Suppressor macrophage treated with lipopolysaccharide for 1 hour (primary cell): ENCODE results near the gene SH3D19.

Source experiments
- DNase-seq, 3 donors: peaks; one replicate each; pipeline ENCODE4 v3.0.0-alpha.2; 2020 to 2022

The SH3D19 gene, protein sequence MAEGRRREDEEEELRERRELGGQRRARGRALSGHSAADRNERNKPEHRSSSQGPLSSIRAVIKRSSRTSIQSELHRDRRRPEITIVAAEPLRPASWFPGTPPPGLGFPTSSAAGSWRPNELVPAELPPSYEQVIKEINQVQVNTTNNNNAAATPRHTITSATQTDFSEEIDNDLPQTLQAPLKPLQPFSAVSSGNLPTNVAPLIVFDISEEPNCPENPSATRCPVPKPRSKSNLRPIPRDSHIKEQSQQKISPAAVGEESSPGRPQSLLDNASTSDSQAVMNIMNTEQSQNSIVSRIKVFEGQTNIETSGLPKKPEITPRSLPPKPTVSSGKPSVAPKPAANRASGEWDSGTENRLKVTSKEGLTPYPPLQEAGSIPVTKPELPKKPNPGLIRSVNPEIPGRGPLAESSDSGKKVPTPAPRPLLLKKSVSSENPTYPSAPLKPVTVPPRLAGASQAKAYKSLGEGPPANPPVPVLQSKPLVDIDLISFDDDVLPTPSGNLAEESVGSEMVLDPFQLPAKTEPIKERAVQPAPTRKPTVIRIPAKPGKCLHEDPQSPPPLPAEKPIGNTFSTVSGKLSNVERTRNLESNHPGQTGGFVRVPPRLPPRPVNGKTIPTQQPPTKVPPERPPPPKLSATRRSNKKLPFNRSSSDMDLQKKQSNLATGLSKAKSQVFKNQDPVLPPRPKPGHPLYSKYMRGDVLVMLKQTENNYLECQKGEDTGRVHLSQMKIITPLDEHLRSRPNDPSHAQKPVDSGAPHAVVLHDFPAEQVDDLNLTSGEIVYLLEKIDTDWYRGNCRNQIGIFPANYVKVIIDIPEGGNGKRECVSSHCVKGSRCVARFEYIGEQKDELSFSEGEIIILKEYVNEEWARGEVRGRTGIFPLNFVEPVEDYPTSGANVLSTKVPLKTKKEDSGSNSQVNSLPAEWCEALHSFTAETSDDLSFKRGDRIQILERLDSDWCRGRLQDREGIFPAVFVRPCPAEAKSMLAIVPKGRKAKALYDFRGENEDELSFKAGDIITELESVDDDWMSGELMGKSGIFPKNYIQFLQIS

GRCh38 chr4:151325111-151325948 lies at the start of gene SH3D19:
SH3D19 (minus strand) TSS chr4:151325605; CDS start chr4:151325352, 253 bp downstream.
- peak; percentile 19 to 62 (median 24) for DNase-seq

GRCh38 chr4:151362404-151363164 lies 37.2 kb upstream of the SH3D19 start:
- peak; percentile 80 to 90 (median 84) for DNase-seq

- no peak for DNase-seq
Measured at GRCh38 chr4:151361966-151362365, 36.6 kb upstream of the SH3D19 start.

DNA sequence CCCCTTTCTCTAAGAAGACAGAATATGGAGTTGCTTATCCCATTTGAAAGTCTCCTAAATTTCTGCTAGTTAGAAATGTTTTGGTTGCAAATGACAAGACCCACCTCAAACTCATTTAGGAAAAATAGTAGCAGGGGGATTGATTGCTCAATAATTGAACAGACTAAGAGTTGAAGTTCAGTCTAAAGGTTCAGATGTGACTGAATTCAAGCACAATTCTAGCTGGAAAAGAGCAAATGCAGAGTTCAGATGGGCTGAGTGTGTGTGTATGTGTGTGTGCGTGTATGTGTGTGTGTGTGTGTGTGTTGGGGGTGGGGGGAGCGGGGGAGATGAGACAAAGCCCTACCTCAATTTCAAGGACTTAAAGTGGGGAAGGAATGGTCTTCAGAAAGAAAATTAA lies 35.7 kb upstream of the SH3D19 start:
- no peak for DNase-seq

- DNase-seq: no peak
Measured at GRCh38 chr4:151359576-151359975, 34.2 kb upstream of the SH3D19 start.

- DNase-seq: no peak
Measured at GRCh38 chr4:151358266-151358665, 32.9 kb upstream of the SH3D19 start.

GRCh38 chr4:151356510-151356909 lies 31.1 kb upstream of the SH3D19 start:
- peak in 2 of 3 donors; percentile 7 to 15 for DNase-seq

- no peak for DNase-seq
Measured at GRCh38 chr4:151355155-151355554, 29.8 kb upstream of the SH3D19 start.

GRCh38 chr4:151347490-151348235 lies 22.3 kb upstream of the SH3D19 start:
- DNase-seq: no peak

GRCh38 chr4:151344948-151345347 lies 19.5 kb upstream of the SH3D19 start:
- DNase-seq: no peak

DNA sequence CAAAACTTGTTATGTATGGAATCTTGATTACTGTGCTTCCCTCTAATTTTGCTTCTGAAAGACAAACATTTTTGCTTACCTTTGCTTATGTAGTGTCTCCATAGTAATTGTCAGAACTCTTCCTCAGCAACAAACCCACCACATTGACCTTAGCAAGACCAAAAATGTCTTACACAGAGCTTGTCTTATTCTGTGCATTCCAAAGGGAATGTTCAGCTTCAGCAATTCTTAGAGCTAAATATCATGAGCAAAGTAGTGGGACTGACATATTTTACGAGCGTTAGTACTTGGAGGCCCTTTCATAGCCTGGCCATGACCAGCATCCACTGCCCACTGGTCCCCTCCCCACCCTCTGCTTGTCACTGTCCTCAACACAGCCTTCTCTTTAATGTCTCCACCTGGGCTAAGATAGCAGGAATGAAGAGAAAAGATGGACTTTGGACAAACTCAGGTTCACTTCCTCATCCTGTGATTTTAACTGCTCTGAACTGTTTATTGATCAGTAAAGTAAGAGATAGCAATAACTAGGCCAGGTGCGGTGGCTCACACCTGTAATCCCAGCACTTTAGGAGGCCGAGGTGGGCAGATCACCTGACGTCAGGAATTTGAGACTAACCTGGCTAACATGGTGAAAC lies 15.5 kb upstream of the SH3D19 start:
- no peak for DNase-seq

GRCh38 chr4:151339467-151339866 lies 14.1 kb upstream of the SH3D19 start:
- DNase-seq: no peak

- no peak for DNase-seq
Measured at GRCh38 chr4:151331276-151332042, 6.1 kb upstream of the SH3D19 start.

DNA sequence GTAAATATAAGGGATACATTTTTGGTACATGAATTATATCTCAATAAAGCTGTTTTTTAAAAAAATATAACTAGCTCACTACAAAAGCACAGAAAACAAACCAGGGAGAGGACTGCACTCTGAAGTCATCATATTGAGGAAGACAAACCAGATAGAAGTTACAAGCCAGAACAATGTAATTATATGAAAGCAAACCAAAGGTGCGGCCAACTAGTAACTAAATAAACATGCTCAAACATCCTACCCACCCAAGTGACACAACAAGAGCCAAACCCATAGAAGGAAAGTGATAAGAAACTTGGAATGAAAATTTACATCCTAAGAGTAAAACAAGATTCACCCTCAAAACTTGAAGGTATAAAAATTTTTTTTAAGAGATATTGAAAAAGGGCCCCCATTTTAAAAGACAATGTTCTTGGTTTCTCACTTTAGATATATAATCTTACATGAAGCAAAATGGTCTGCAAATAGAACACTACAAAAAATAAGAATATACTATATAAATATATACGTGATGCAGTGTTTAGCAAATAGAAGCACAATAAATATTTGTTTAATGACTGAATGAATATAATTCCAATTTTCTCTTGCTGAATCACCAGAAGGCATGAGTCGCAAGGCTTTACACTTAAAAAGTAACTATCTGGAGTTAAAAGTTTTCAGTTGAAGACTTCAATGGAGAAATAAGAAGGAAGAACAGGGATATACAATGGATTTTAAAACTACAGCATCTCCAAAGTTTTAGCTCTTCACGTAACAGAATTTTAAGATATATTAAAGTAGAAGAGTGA lies 4.0 kb upstream of the SH3D19 start:
- no peak for DNase-seq

DNA sequence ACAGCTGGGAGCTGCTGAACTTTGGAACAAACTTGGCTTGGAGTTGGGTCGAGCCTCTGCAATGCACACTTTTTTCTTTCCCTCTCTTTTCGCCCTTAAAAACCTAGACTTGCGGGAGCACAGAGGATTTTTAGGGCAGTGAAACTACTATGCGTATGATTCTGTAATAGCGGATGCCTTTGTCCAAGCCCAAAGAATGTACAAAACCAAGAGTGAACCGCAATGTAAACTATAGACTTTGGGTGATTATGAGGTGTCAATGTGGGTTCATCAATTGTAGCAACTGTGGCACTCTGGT lies 493 bp upstream of the SH3D19 start:
- DNase-seq: no peak

DNA sequence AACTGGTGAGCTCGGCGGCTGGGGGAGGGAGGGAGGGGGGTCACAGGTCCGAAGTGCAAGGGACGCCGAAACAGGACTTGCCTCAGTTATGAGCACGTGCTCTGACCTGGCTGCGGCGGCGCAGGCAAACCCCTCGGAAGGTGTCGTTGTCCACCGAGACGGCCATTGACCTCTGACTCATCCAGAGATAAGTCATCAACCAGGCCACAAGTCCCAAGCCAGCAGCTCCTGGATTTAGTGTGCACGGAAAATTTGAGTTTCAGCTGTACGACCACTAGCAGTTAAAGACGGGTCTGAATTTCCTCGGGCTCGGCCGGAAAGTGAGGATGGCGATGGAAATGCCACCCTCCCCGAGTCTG lies 674 bp downstream of the SH3D19 start:
- peak; percentile 14 to 24 (median 24) for DNase-seq

GRCh38 chr4:151324124-151324751 lies 1.2 kb downstream of the SH3D19 start:
- no peak for DNase-seq

- no peak for DNase-seq
Measured at GRCh38 chr4:151323667-151324066, 1.7 kb downstream of the SH3D19 start.

DNA sequence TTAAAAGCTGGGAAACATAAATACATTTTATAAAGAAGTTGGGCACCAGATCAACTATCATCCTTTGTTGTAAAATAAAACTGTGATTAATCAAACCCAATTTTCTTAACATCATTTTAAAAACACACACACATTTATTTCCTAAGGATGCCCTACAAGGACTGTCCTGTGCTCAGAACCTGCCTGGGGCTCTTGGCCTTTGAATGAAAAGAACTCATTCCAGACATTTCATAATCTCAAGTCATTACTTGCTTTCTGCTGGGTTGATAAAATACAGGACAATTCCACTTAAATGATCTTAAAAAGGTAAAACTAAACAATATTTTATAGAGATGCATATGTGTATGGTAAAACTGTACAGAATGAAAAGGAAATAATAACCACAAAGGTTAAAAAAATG lies 2.8 kb downstream of the SH3D19 start:
- no peak for DNase-seq
